Loucy (cell line): Measurements from ENCODE around the gene LRG1.

Source experiments
- H2AFZ ChIP-seq: fragments of 200-600 bp; sonication (generic); 2 replicates; pipeline ENCODE4 v1.6.0; 2016; ENCODE audit warnings: antibody characterized with exemption, mild to moderate bottlenecking, low read length, moderate library complexity
- H3F3A ChIP-seq: fragments of 200-600 bp; 2 replicates; pipeline ENCODE4 v1.6.0; 2016; ENCODE audit warnings: antibody characterized with exemption, low read depth, mild to moderate bottlenecking
- H3K27me3 ChIP-seq: fragments of 200-600 bp; sonication (generic); 2 replicates; pipeline ENCODE4 v1.6.1; 2014; ENCODE audit warnings: low read length, mild to moderate bottlenecking; ENCODE audit not compliant: insufficient read depth, poor library complexity, severe bottlenecking
- H3K36me3 ChIP-seq: fragments of 200-600 bp; sonication (generic); 2 replicates; pipeline ENCODE4 v1.6.1; 2016; ENCODE audit warnings: low read length; ENCODE audit not compliant: insufficient read depth
- H3K4me1 ChIP-seq: fragments of 200-600 bp; sonication (generic); 2 replicates; pipeline ENCODE4 v1.5.1; 2014; ENCODE audit warnings: low read length, mild to moderate bottlenecking; ENCODE audit not compliant: insufficient read depth, poor library complexity, severe bottlenecking
- H3K4me2 ChIP-seq: fragments of 200-600 bp; sonication (generic); 2 replicates; pipeline ENCODE4 v1.6.0; 2014; ENCODE audit warnings: antibody characterized with exemption, low read length, low read depth, mild to moderate bottlenecking; ENCODE audit not compliant: poor library complexity, severe bottlenecking
- H3K4me3 ChIP-seq: fragments of 200-600 bp; sonication (generic); 2 replicates; pipeline ENCODE4 v1.5.1; 2014; ENCODE audit warnings: low read length, mild to moderate bottlenecking, mixed read lengths; ENCODE audit not compliant: poor library complexity, severe bottlenecking
- H3K79me2 ChIP-seq: fragments of 200-600 bp; sonication (generic); 2 replicates; pipeline ENCODE4 v1.6.1; 2014; ENCODE audit warnings: low read length; ENCODE audit not compliant: insufficient read depth
- H3K9ac ChIP-seq: fragments of 200-600 bp; sonication (generic); 2 replicates; pipeline ENCODE4 v1.6.0; 2014; ENCODE audit warnings: mild to moderate bottlenecking, low read depth, low read length, moderate library complexity; ENCODE audit not compliant: poor library complexity, severe bottlenecking
- H3K9me2 ChIP-seq: fragments of 200-600 bp; sonication (generic); replicated peaks from 2 replicates; pipeline ENCODE4 v1.6.1; 2016; ENCODE audit warnings: low read depth, low read length, mixed read lengths
- H3K9me3 ChIP-seq: fragments of 200-600 bp; sonication (generic); 2 replicates; pipeline ENCODE4 v1.6.1; 2014; ENCODE audit warnings: mild to moderate bottlenecking, antibody characterized with exemption, low read length, low read depth; ENCODE audit not compliant: insufficient read depth
- H4K20me1 ChIP-seq: fragments of 200-600 bp; sonication (generic); 2 replicates; pipeline ENCODE4 v1.6.0; 2014; ENCODE audit warnings: antibody characterized with exemption, low read length, mild to moderate bottlenecking; ENCODE audit not compliant: insufficient read depth, poor library complexity, severe bottlenecking
- CTCF ChIP-seq: fragments of 200-600 bp; sonication (generic); conservative IDR thresholded peaks from 2 replicates; pipeline ENCODE4 v1.5.1; 2014; ENCODE audit warnings: mild to moderate bottlenecking, antibody characterized with exemption, low read length
- EZH2phosphoT487 ChIP-seq: fragments of 200-600 bp; IDR thresholded peaks from 2 replicates; pipeline ENCODE4 v1.6.1; 2018; ENCODE audit warnings: antibody characterized with exemption, mild to moderate bottlenecking, moderate library complexity, borderline replicate concordance

LRG1 gene

GRCh38 chr19:4504891-4505569, 34.8 kb downstream of the LRG1 start:
- Histone ChIP-seq H3K9me3 (no peaks in the 10 kb centered on the region), H4K20me1 (no peaks in the 10 kb centered on the region), H3K36me3 (peaks cover 10% of the 10 kb centered on the region; the same call in 1 of the 2 replicates), H2AFZ (no peak overlapping the region), H3K9ac (no peak overlapping the region), H3K4me3 (no peak overlapping the region), H3K27me3 (no peaks in the 10 kb centered on the region), H3K4me1 (peaks cover 5% of the 10 kb centered on the region), H3K79me2 (no peaks in the 10 kb centered on the region), H3F3A (no peaks in the 10 kb centered on the region), H3K9me2 (no peaks in the 10 kb centered on the region), H3K4me2 (no peak overlapping the region)
- TF ChIP-seq CTCF, result no peak
- no peak for TF ChIP-seq EZH2phosphoT487

- no peaks in the 10 kb centered on the region for H3F3A ChIP-seq
- H3K27me3 ChIP-seq, result no peaks in the 10 kb centered on the region
- TF ChIP-seq EZH2phosphoT487, result no peak
- TF ChIP-seq CTCF, result no peak
- no peak overlapping the region for H3K4me3 ChIP-seq
- no peaks in the 10 kb centered on the region for H3K9me2 ChIP-seq
- H4K20me1 ChIP-seq, result no peaks in the 10 kb centered on the region
- no peak overlapping the region for H2AFZ ChIP-seq
- no peak overlapping the region for H3K9ac ChIP-seq
- H3K36me3 ChIP-seq, result peaks cover 10% of the 10 kb centered on the region; the same call in 1 of the 2 replicates
- peaks cover 5% of the 10 kb centered on the region for H3K4me1 ChIP-seq
- H3K9me3 ChIP-seq, result no peaks in the 10 kb centered on the region
- no peak overlapping the region for H3K4me2 ChIP-seq
- no peaks in the 10 kb centered on the region for H3K79me2 ChIP-seq
Measured at GRCh38 chr19:4504297-4504701, 35.5 kb downstream of the LRG1 start.

GRCh38 chr19:4503825-4504170, 36.0 kb downstream of the LRG1 start:
- no peak for TF ChIP-seq CTCF
- TF ChIP-seq EZH2phosphoT487, result no peak
- no peak overlapping the region for H3K4me2 ChIP-seq

More at GRCh38 chr19:4503825-4504170, 36.0 kb downstream of the LRG1 start:
- peaks cover 11% of the 10 kb centered on the region; the same call in 1 of the 2 replicates for H3K36me3 ChIP-seq
- no peaks in the 10 kb centered on the region for H3K9me3 ChIP-seq
- no peak overlapping the region for H3K4me3 ChIP-seq
- no peaks in the 10 kb centered on the region for H3K9me2 ChIP-seq
- H4K20me1 ChIP-seq, result no peaks in the 10 kb centered on the region
- no peaks in the 10 kb centered on the region for H3K27me3 ChIP-seq
- no peak overlapping the region for H2AFZ ChIP-seq
- no peaks in the 10 kb centered on the region for H3F3A ChIP-seq
- peaks cover 5% of the 10 kb centered on the region for H3K4me1 ChIP-seq
- H3K9ac ChIP-seq, result no peak overlapping the region
- H3K79me2 ChIP-seq, result no peaks in the 10 kb centered on the region
